GM21360 (cell line): ENCODE measurements around the gene TMEM132A.
"Not testable (repeated sequence)": the region's sequence is repeated elsewhere in the genome, so short reads cannot be mapped to it uniquely, and the experiment has no call there.

Experiments
- ATAC-seq: cut with Tn5 transposase; IDR thresholded peaks from one replicate; pipeline ENCODE4 v1.9.1; 2021; ENCODE audit warnings: mild to moderate bottlenecking, moderate library complexity; ENCODE audit not compliant: unreplicated experiment

TMEM132A gene

GRCh38 chr11:60952742-60953170 lies 28.5 kb downstream of the TMEM132A start:
- ATAC-seq, result no peak

DNA sequence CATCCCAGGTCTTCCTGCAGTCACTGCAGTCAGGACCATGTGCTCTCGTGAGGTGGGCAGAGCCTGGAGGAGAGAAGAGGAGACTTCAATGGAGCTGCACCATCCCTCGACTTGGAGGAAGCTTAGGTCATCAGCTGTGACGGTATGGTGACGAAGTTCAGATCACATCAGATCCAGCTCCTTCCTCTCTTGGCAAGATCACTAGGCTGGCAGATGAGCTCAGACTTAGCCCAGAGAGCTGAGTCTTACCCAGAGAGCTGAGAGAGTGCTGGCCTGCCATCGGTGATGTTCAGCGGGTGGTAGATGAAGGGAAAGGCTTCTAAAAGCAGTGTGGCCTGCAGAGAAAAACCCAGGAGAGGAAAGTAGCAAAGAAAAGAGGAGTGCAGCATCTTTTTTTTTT lies 29.5 kb downstream of the TMEM132A start:
- ATAC-seq, result no peak

DNA sequence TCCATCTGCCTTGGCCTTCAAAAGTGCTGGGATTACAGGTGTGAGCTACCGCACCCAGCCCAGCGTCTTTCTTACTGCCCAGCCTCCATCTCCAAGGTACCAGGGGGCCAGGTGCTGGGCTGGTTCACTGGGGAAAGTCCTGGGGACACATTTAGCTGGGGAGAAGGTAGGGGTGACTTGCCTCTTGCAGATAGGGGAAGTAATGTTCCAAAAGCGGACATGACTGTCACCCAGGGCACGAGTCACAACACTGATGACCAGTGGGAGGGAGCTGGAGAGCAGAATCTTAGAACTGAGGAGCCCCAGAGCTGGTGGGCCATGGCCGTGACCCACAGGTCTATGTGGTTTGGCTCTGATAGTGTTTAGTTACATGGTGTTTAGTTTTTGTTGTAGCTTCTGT lies 30.2 kb downstream of the TMEM132A start:
- ATAC-seq, result no peak

DNA sequence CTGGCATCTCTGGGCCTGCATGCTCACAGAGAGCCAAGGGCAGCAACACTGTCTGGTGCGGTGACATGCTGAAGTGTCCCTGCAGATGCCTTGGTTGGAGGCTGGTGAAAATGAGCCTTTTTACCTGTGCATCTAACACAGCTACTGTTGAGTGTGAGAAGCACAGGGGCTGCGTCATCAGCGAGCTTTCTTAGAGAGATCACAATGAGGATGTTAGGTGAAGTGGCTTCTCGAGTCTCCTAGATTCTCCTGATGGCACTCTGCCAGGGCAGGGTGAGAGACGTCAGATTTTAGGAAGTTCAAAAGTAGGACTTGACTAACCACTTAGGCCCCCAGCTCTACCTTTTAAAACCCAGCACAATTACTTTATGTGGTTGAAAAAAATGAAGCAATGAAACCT lies 31.3 kb downstream of the TMEM132A start:
- ATAC-seq, result no peak

DNA sequence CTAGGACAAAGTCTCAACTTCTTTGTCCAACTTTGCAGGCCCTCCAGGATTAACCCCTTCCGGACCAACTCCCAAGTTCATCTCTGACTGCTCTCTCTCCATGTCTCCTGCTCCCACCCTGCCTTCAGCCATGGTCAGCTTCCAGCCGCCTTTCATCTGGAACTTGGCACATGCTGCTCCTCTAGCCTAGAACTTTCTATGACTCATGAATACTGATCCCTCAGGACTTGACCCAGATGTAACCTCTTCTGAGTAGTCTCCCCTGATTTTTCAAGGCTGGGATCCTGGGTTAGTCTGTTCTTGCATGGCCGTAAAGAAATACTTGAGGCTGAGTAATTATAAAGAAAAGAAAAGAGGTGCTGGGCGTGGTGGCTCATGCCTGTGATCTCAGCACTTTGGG lies 32.9 kb downstream of the TMEM132A start:
- no peak for ATAC-seq

GRCh38 chr11:60959431-60959830 lies 35.2 kb downstream of the TMEM132A start:
- no peak for ATAC-seq

- ATAC-seq, result no peak
These were observed 36.1 kb downstream of the TMEM132A start for GRCh38 chr11:60960405-60960804.

- ATAC-seq, result no peak
These were observed 40.5 kb downstream of the TMEM132A start for GRCh38 chr11:60964801-60965200.

- no peak for ATAC-seq
These were observed 42.6 kb downstream of the TMEM132A start for GRCh38 chr11:60966890-60967289.

DNA sequence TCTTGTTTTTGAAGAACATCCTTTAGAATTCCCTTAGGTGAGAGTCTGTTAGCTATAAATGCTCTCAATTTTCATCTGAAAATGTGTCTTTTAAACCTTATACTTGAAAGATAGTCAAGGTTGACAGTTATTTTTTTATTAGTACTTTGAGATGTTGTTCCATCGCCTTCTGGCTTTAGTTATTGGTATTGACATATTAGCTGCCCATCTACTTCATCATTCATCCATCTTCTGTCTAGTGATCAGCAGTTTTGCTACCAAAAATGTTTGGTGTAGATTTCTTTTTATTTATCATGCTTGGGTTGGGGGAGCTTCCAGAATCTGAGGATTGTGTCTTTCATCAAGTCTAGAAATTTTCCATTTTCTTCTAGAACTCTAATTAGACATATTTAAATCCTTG lies 44.0 kb downstream of the TMEM132A start:
- ATAC-seq, result no peak

GRCh38 chr11:60970369-60970774 lies 46.1 kb downstream of the TMEM132A start:
- ATAC-seq, result no peak

DNA sequence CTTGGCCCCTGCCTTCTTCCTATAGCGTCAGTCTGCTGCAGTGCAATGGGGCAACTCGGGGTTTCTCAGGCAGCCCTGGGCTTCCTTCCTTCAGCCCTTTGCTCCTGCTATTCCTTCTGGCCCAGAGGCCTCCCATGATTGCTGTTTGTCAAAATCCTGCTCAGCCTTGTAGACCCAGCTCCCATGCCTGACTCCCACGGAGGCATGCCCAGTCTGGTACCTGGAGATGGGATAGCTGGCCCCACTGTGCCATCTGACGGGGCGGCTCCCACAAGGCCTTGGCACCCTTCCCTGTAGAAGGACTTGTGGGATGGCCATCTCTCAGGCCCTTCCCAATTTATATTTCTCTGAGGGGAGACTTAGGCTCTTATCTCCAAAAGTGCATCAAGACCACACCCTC lies 46.6 kb downstream of the TMEM132A start:
- ATAC-seq, result no peak

DNA sequence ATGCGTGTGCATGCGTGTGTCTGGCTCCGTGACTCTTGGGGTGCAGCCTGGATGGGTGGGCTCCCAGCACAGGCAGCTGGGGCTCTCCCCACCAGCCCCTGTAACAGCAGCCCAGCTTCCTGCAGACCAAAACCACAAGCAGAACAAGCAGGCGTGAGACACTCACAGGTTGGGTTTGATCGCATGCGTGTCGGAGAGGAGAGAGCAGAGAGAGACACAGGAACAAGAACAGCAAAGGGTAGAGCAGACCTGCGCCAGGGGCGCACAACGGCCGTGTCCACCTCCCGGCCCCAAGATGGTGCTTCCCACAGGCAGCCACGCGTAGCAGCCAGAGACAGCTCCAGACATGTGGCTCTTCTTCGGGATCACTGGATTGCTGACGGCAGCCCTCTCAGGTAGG lies 47.3 kb downstream of the TMEM132A start, which contains the start of gene CD6:
TSS of gene CD6 (plus strand) at position 161 of the 400 bp plus-strand sequence. CDS start at position 347, 186 bp downstream.
- ATAC-seq, result no peak

- ATAC-seq, result no peak
These were observed 48.1 kb downstream of the TMEM132A start for GRCh38 chr11:60972182-60973030.

GRCh38 chr11:60973699-60974098 lies 49.4 kb downstream of the TMEM132A start:
- no peak for ATAC-seq

GRCh38 chr11:60974316-60974715 lies 50.1 kb downstream of the TMEM132A start:
- not testable (repeated sequence) for ATAC-seq

DNA sequence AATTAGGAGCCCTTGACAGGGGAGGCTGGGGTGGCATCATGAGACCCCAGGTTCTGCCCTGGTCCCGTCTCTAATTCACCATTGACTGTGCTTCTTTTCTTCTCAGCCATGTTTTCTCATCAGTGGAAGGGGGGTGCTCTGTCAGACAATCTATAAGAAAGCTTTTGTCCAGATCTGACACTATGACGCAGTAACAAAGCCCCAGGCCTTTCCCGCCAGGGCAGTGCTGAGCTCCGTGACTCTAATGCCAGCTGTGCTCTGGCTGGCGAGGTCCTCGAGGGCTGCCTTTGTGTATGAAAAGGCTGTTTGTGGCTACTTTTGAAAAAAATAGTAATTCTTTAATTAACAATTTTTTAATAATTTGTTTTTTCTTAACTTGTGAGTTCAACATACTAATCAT lies 50.5 kb downstream of the TMEM132A start:
- ATAC-seq, result no peak

DNA sequence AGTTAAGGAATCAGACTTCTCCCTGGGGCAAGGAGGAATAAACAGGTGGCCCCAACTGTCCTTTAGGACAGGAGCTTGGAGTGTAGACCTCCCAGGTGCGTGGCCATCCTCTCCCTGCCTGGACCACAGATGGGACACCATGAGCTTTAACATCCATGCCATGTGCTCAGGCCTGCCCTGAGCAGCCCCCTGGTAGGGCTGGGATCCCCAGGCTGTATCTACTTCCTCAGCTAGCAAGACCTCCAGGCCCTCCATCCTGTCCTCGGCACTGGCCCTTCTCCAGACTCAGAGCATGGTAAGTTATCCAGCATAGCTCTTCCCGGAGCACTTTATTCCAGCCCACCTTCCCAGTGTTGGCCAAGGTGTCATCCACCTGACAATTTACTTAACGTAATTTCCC lies 53.0 kb downstream of the TMEM132A start:
- ATAC-seq, result no peak

GRCh38 chr11:60977836-60978235 lies 53.6 kb downstream of the TMEM132A start:
- no peak for ATAC-seq

DNA sequence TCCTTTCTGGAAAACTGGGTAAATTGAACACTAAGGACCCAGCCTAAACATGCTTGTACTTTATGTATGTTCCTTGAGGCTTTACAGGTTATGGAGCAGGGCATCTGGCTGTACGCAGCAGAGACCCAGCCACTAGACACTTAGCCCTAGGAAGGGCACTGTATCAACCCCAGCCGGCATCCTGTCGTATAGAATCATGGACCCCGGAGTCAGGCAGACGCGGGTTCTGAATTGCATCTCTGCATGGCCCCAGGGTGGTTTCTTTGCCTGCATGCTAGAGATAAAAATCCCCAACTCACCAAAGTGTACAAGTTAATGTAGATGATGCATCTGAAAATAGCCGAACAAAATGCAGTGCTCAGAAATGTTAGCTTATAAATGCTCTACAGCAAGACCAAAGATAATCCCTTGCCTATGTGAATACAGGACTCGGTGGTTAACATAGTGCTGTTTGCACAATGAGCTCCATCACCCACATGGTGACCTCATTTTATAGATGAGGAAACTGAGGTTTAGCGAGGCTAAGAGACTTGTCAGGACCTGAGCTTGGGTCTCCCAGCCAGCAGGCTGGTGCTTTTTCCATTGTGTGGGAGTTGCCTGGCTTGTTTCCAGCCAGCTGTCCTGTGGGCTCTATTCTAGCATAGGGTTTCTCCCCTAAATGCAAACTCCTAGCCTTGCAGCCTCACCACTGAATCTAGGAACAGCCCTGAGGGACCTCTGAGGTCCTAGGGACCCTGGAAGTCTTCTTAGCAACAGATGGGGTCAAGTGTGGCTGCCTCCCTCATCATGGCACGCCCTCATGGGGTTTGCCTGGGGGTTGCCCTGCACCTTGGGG lies 54.5 kb downstream of the TMEM132A start:
- ATAC-seq, result no peak

DNA sequence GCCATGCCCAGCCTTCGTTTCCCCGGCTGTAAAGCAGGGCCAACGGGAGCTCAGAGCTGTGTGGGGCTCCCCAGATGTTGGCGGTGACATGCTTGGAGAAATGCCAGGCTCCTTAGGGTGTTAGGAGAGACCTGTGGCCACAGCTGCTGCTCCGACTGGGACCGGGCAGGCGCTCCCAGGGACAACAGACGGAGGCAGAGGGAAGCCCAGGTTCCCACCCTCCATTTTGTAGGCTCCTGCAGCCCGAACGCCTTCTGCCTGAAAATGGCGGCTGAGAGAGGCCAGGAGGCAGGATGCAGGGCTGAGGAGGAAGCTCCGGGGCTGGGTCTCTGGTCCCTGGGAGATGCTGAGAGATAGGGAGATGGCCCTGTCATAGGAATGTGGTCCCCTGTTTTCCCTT lies 57.3 kb downstream of the TMEM132A start:
- no peak for ATAC-seq

- ATAC-seq, result no peak
These were observed 57.9 kb downstream of the TMEM132A start for GRCh38 chr11:60982184-60982583.
